Heart right ventricle (tissue), 16 donors: ENCODE data around the gene MS4A6A. TPM values are rescaled to one million over a fixed set of nuclear protein-coding genes. Genes with fewer than 3 reads are reported as not detected.
"Not testable (repeated sequence)": the region's sequence is repeated elsewhere in the genome, so short reads cannot be mapped to it uniquely, and the experiment has no call there.

ENCODE experiments used
- ATAC-seq, 8 donors: fragments of 200-7000 bp; cut with Tn5 transposase; one replicate each; pipeline ENCODE4 v1.9.1; 2020; ENCODE audit warnings: mild to moderate bottlenecking in 8 of 8, moderate library complexity in 8 of 8, moderate number of reproducible peaks in 1 of 8
- DNase-seq, 2 donors: peaks; one replicate each; pipeline ENCODE4 v3.0.0-alpha.2; 2020
- H3K27ac ChIP-seq, 10 donors: fragments of 200-600 bp; sonication (generic) in 2 of 10; one replicate each; pipeline versions ENCODE4 v1.5.0 to v1.8.0; 2020 to 2022; ENCODE audit warnings: mild to moderate bottlenecking in 3 of 10
- H3K27me3 ChIP-seq, 7 donors: fragments of 200-600 bp; one replicate each; pipeline ENCODE4 v1.8.0; 2021 to 2022; ENCODE audit warnings: mild to moderate bottlenecking in 2 of 7
- H3K36me3 ChIP-seq, 9 donors: fragments of 200-600 bp; sonication (generic) in 1 of 9; one replicate each; pipeline versions ENCODE4 v1.5.0 to v1.8.0; 2020 to 2022; ENCODE audit warnings: mild to moderate bottlenecking in 2 of 9
- H3K4me1 ChIP-seq, 9 donors: fragments of 200-600 bp; sonication (generic) in 1 of 9; one replicate each; pipeline versions ENCODE4 v1.5.0 to v1.8.0; 2020 to 2022; ENCODE audit warnings: mild to moderate bottlenecking in 4 of 9
- H3K4me3 ChIP-seq, 10 donors: fragments of 200-600 bp; sonication (generic) in 2 of 10; one replicate each; pipeline versions ENCODE4 v1.5.0 to v1.8.0; 2020 to 2022; ENCODE audit warnings: mild to moderate bottlenecking in 7 of 10, moderate library complexity in 2 of 10
- H3K9me3 ChIP-seq, 11 donors: fragments of 200-600 bp in 10 of 11; sonication (generic) in 2 of 11; one replicate each; pipeline versions ENCODE4 v1.5.0 to v1.8.0; 2013 to 2022; ENCODE audit warnings: mild to moderate bottlenecking in 2 of 11, control low read depth in 1 of 11, moderate library complexity in 1 of 11
- CTCF ChIP-seq, 9 donors: fragments of 200-600 bp; sonication (generic) in 2 of 9; IDR thresholded peaks; one replicate each; pipeline versions ENCODE4 v1.5.0 to v1.8.0; 2021 to 2022; ENCODE audit warnings: antibody characterized with exemption in 9 of 9, mild to moderate bottlenecking in 5 of 9, moderate library complexity in 1 of 9
- WGBS, 2 donors: extraction: QIAGEN DNeasy Blood & Tissue Kit; methylation state at CpG; one replicate each; pipeline ENCODE4 v1.1.7; 2013; ENCODE audit warnings: inconsistent platforms in 1 of 2; 5-methylcytosine and 5-hydroxymethylcytosine counted together
- intact Hi-C, 10 donors: fragments of 100-400 bp; cut with DNase I; formaldehyde crosslinking; loops; one replicate each; pipeline versions ENCODE4 v1.11.1 to v1.14.2; 2022
- polyA plus RNA-seq, 2 donors: library from polyadenylated mRNA; stranded (reverse); fragments of 200-250 nt; gene quantifications; one replicate each; pipeline ENCODE4 v1.2.3, GENCODE V29; 2013
- total RNA-seq, 10 donors: library from RNA; stranded (reverse); fragmentation: NEBNext Ultra II Directional in 3 of 10; extraction: Animal tissue kit (Norgen Biotek cat#: 25700) in 3 of 10; gene quantifications; one replicate each; pipeline versions ENCODE4 v1.2.1 to v1.2.4, GENCODE V29; 2021 to 2023
- donor health status: Arrhythmogenic right ventricular cardiomyopathy.
- donor health status: ischemic (EF 13 %, LVEDD 7.1; RV severe dilation, severe dysfunction).
- donor health status: healthy with polysubstance abuse.
- donor health status: DM: no; HTN: yes; CAD: no.
- donor health status: DM: no; HTN: no; CAD: no.
- donor health status: ischemic (EF 25% LVEDD 6.9; RV normal size, moderate dysfunction).
- donor health status: ischemic (EF 25% LVEDD 5.7; RV mildly dilated, moderate dysfunction).
- donor health status: healthy.
- donor health status: DM: yes; HTN: yes; CAD: no.
- donor health status: Ischemic cardiomyopathy.
- donor health status: ischemic (EF 35%, LVEDD 5.7; RV mildly dilated, moderate dysfunction).
- donor health status: nonischemic (EF 11% LVEDD 7.7; RV severe dilation, severe dysfunction).
- donor health status: DM: yes; HTN: yes; CAD: no.
- donor health status: PGD.
- donor health status: ischemic (EF 29% LVEDD 5.4; RV normal size, mild dysfunction).
- donor health status: nonischemic (EF 23%, LVEDD 6.1; RV moderate dilation, normal function).

The MS4A6A gene
- total and polyA plus RNA-seq, 12 donors = 7.9 to 168 (median 22.3) TPM

GRCh38 chr11:60185512-60185827 lies 2.6 kb upstream of the MS4A6A start:
- Histone ChIP-seq H3K4me1 (peaks cover 0 to 27% (median 0%) of the 10 kb centered on the region in 9 donors), H3K27ac (peak overlapping the region in 2 of 10 donors; percentile 15 to 89)
- intact Hi-C loops, H3K27me3 ChIP-seq, ATAC-seq, DNase-seq, H3K4me3 ChIP-seq, H3K36me3 ChIP-seq, H3K9me3 ChIP-seq: not testable (repeated sequence)
- 48 to 56% methylated on average over 2 of the region's 2 CpGs for WGBS, 2 donors

GRCh38 chr11:60184824-60185511 lies 2.1 kb upstream of the MS4A6A start:
- 59 to 61% methylated on average over 1 of the region's 1 CpG for WGBS, 2 donors
- peaks cover 0 to 5% (median 0%) of the 10 kb centered on the region in 9 donors for H3K36me3 ChIP-seq
- DNase-seq (no peak), ATAC-seq (peak in 7 of 8 donors; percentile 61 to 76 (median 70))
- peak overlapping the region in 4 of 10 donors; percentile 6 to 89 (median 38) for H3K27ac ChIP-seq
- intact Hi-C loops = no loop called here
- no peak for TF ChIP-seq CTCF (IDR thresholded peaks at IDR 0.05)
- peaks cover 0 to 7% (median 0%) of the 10 kb centered on the region in 7 donors for H3K27me3 ChIP-seq
- H3K9me3 ChIP-seq = no peaks in the 10 kb centered on the region
- H3K4me3 ChIP-seq = no peak overlapping the region
- H3K4me1 ChIP-seq = peaks cover 0 to 29% (median 0%) of the 10 kb centered on the region in 9 donors

GRCh38 chr11:60183591-60184205 lies 815 bp upstream of the MS4A6A start:
- peaks cover 0 to 33% (median 0%) of the 10 kb centered on the region in 9 donors for H3K4me1 ChIP-seq
- DNase-seq (no peak), ATAC-seq (peak in 6 of 8 donors; percentile 47 to 76 (median 60))
- H3K9me3 ChIP-seq = no peaks in the 10 kb centered on the region
- WGBS, 2 donors = 64 to 83% methylated on average over 2 of the region's 2 CpGs
- peak overlapping the region in 1 of 10 donors; percentile 58 for H3K4me3 ChIP-seq
- no peak for TF ChIP-seq CTCF (IDR thresholded peaks at IDR 0.05)
- peaks cover 0 to 17% (median 0%) of the 10 kb centered on the region in 9 donors for H3K36me3 ChIP-seq
- peaks cover 0 to 7% (median 0%) of the 10 kb centered on the region in 7 donors for H3K27me3 ChIP-seq
- peak overlapping the region in 4 of 10 donors; percentile 49 to 89 (median 55) for H3K27ac ChIP-seq
- intact Hi-C loops = no loop called here

- intact Hi-C loops = loop anchor here in 1 of 10 donors (10.0 kb wide), 1 partner anchor 69 kb away; the partner anchor contains the start of gene MS4A4E
- peaks cover 0 to 80% (median 0%) of the 10 kb centered on the region in 9 donors for H3K36me3 ChIP-seq
- peaks cover 0 to 29% (median 0%) of the 10 kb centered on the region in 9 donors for H3K4me1 ChIP-seq
- no peaks in the 10 kb centered on the region for H3K27me3 ChIP-seq
- 89 to 95% methylated on average over 5 of the region's 5 CpGs for WGBS, 2 donors
- DNase-seq (no peak), ATAC-seq (no peak)
- no peak for TF ChIP-seq CTCF (IDR thresholded peaks at IDR 0.05)
- H3K9me3 ChIP-seq = no peaks in the 10 kb centered on the region
- no peak overlapping the region for H3K27ac ChIP-seq
- H3K4me3 ChIP-seq = no peak overlapping the region
Measured at GRCh38 chr11:60175860-60176275, 7.0 kb downstream of the MS4A6A start.
